GM19238 (cell line): Measurements from ENCODE around the gene PSG6.
"Not testable (repeated sequence)": the region's sequence is repeated elsewhere in the genome, so short reads cannot be mapped to it uniquely, and the experiment has no call there.

Source experiments
- DNase-seq: peaks from one replicate; pipeline ENCODE4 v3.0.0; 2011; ENCODE audit warnings: low spot score; ENCODE audit not compliant: insufficient read length

PSG6 gene

DNA sequence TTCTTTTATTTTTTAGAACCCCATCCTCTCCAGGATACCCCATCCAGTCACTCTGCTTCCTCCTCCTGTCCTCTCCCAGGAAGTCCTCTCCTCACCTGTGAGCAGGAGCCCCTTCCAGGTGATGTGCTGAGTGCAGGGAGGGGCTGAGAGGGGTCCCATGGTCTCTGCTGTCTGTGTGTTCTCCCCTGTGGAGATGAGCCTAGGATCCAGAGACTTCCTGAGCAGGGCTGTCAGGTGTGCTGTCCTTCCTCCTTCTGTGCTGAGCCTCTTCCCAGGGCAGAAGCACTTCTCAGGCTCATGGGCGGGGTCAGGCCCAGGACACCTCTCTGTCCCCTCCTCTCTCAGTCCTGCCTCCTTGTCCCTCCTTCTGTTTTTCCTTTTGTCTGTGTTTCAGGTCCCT is at the start of gene PSG6:
Gene PSG6 (minus strand): TSS at position 261 of the 400 bp plus-strand sequence. CDS start 102 bp downstream, at position 159.
- not testable (repeated sequence) for DNase-seq

- no peak for DNase-seq
Observed at GRCh38 chr19:42965176-42965575, 47.5 kb upstream of the PSG6 start.

GRCh38 chr19:42961119-42961518 is 43.4 kb upstream of the PSG6 start:
- DNase-seq, result no peak

DNA sequence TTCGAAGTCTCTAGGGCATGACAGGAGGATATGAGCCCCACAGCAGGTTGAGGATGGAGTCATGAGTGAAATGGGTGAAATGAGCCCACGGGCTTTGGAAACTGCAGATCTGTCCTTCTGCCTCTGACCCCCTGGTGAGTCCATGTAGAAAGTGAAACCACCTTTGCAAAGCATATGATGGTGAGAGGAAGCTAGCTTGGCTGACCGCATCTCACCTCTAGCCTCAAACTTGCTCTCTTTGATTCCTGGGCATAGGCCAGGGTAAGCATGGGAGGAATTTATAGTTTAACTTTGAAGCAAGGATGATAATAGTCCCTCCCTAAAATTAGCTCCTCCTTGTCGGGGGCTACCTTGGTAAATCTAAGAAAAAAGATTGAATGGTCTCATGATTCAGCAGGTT is 34.4 kb upstream of the PSG6 start:
- not testable (repeated sequence) for DNase-seq

DNA sequence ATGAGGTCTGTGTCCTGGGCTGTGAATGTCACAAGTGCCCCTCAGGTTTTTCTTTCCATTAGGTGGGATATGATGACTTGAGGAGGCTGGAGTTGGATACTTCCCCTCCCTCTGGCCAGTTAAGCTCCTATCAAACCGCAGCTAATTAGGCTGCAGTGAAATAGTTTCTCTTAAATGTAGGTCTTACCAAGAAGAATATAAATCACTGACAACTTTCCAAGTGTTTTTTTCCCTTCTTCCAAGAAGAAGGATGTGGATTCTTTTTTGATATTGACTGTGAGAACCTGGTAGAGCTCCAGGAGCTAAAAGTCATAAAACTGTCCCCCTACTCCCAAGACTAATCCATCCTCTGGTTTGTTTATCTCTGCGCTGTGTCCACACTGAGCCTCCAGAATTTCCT is 33.8 kb upstream of the PSG6 start:
- not testable (repeated sequence) for DNase-seq

DNA sequence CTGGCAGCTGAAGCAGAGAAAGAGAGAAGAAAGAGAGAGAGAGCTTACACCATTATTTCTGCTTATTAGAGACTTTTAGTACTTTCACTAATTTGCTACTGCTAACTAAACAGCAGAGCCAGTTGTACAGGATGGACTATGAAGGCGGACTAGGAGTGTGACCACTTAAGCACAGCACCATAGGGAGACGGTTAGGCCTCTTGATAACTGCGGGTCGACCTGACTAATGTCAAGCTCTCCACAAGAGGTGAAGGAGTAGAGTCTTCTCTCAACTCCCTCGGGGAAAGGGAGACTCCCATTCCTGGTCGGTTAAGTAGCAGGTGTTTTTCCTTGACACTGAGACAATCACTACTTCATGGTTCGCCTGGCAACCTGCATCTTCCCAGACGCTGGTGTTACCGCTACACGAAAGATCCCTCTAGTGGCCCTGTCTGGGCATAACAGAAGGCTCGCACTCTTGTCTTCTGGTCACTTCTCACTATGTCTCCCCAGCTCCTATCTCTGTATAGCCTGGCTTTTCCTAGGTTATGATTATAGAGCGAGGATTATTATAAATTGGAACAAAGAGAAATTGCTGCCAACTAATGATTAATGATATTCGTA is 24.6 kb upstream of the PSG6 start:
- DNase-seq, result no peak

GRCh38 chr19:42937107-42937506 is 19.4 kb upstream of the PSG6 start, which contains the start of gene PSG7:
Gene PSG7 (minus strand): TSS chr19:42937207. CDS start chr19:42937076, 131 bp downstream.
- DNase-seq, result not testable (repeated sequence)

GRCh38 chr19:42934726-42935125 is 17.0 kb upstream of the PSG6 start:
- not testable (repeated sequence) for DNase-seq

- DNase-seq, result not testable (repeated sequence)
Observed at GRCh38 chr19:42934183-42934582, 16.5 kb upstream of the PSG6 start.

GRCh38 chr19:42933412-42933811 is 15.7 kb upstream of the PSG6 start:
- DNase-seq, result not testable (repeated sequence)

GRCh38 chr19:42932485-42933101 is 14.9 kb upstream of the PSG6 start:
- DNase-seq, result not testable (repeated sequence)

DNA sequence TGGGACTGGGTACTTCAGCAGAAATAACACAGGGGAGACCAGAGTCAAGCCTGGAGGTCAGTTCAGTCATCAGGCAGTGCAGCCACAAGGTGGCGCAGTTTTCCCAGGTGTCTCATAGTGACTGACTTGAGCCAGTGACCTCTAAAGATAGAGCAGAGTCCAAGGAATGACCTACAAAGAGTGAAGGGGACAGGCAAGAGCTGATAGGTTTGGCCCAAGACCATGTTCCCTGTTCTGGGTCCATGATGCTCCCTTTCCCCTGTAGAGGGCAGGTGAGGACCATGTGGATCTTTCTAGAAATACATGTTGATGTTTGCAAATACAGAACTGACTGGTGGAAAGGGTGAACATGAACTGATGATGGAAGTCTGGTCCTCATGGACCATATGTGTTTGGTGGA is 12.5 kb upstream of the PSG6 start:
- DNase-seq, result not testable (repeated sequence)

- DNase-seq, result no peak
Observed at GRCh38 chr19:42928896-42929295, 11.2 kb upstream of the PSG6 start.

DNA sequence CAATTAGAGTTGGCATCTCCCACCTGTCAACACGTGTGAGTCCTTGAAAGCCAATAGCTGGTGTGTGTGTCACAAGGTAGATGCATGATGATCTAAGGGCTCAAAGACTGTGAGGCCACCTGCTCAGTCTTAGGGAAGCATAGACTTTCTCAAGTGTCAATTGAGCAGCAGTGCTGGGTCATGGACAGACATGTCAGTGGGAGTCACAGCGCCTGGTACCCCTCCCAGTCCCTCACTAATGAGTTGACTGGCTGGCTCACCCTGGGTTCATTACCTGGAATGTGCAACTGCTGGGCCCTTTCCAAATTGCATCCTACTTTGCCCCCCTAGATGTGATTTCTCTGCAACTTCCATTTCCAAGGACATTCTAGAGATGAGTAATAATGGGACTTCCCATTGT is 9.1 kb upstream of the PSG6 start:
- no peak for DNase-seq

- not testable (repeated sequence) for DNase-seq
Observed at GRCh38 chr19:42923106-42923505, 5.4 kb upstream of the PSG6 start.

- not testable (repeated sequence) for DNase-seq
Observed at GRCh38 chr19:42920971-42921370, 3.3 kb upstream of the PSG6 start.

- no peak for DNase-seq
Observed at GRCh38 chr19:42919757-42920079, 2.0 kb upstream of the PSG6 start.

DNA sequence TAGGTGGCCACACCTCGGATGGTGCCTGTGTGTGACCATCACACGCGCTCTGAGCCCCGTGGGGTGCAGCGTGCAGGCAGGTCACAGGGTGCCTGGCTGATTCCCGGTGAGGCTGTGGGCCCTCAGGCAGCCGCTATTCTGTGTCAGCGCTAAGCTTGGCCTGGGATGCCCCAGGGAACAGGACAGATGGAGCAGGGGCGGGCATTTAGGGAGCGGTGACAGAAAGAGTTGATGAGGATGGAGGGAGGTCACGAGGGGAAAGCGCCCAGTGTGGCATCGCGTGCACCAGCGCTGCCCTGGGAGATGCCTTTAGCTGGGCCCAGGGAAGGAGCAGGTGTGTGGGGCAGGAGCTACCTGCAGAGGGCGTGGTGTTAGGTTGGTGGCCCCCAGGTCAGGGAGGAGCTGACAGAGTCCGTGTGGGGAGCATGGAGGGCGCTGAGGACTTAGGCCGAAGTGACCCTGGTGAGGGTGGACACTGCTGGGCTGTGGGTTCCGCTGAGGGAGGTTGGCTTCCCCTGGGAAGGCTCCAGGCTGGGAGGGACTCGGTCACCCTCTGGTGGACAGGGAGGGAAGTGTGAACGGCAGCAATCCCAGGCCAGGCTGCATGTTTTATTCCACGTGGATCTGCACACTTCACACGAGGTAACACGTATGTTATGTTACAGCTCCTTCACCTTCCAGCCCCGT is 1.5 kb upstream of the PSG6 start:
- DNase-seq, result not testable (repeated sequence)

- DNase-seq, result not testable (repeated sequence)
Observed at GRCh38 chr19:42918377-42919069, 829 bp upstream of the PSG6 start.

GRCh38 chr19:42916931-42917330 is 763 bp downstream of the PSG6 start:
- not testable (repeated sequence) for DNase-seq

- DNase-seq, result not testable (repeated sequence)
Observed at GRCh38 chr19:42913516-42913915, 4.2 kb downstream of the PSG6 start.

DNA sequence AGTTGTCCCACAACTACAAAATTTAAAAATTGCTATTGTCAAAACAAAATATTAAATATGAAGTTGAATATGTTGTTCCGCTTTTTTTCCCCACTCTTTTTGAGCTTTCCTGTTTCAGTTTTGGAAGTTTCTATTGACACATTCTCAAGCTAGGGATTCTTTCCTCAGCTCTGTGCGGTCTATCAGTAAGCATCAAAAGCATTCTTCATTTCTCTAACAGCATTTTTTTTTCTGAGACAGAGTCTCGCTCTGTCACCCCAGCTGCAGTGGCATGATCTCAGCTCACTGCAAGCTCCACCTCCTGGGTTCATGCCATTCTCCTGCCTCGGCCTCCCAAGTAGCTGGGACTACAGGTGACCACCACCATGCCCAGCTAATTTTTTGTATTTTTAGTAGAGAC is 4.8 kb downstream of the PSG6 start:
- DNase-seq, result not testable (repeated sequence)
